Bronchial epithelial cell (primary cell): Measurements from ENCODE around the gene TNRC6C. TPM values are rescaled to one million over a fixed set of nuclear protein-coding genes. Genes with fewer than 3 reads are reported as not detected.
A peak's percentile ranks its signal among the peaks of the same experiment; 100 is the strongest.

Experiments used
- DNase-seq: peaks from one replicate; pipeline ENCODE4 v3.0.0-alpha.2; 2010; ENCODE audit warnings: low read depth
- FAIRE-seq: peaks from 2 replicates; lab custom pipeline; 2011; peaks lifted over from hg19 to GRCh38; lab: Jason Lieb, UNC
- H3K27me3 ChIP-seq: 2 replicates; pipeline ENCODE4 v1.5.1; 2011; ENCODE audit warnings: low read length; ENCODE audit not compliant: control insufficient read depth, insufficient read depth
- H3K36me3 ChIP-seq: 2 replicates; pipeline ENCODE4 v1.5.1; 2011; ENCODE audit warnings: low read length; ENCODE audit not compliant: control insufficient read depth, insufficient read depth
- H3K4me3 ChIP-seq: 2 replicates; pipeline ENCODE4 v1.5.1; 2011; ENCODE audit warnings: mild to moderate bottlenecking, low read depth, low read length, control low read depth
- CTCF ChIP-seq: IDR thresholded peaks from 2 replicates; pipeline ENCODE4 v1.5.1; 2011; ENCODE audit warnings: mild to moderate bottlenecking, moderate library complexity, low read length, control low read depth, inconsistent platforms; ENCODE audit not compliant: insufficient read depth, severe bottlenecking
- total RNA-seq: library from RNA; depleted of rRNA; stranded (reverse); fragments of >200 nt; gene quantifications from 2 replicates; pipeline ENCODE4 v1.2.1, GENCODE V29; 2014

The TNRC6C gene
- total RNA-seq, 1 donor from 2014 or later: 0.79 TPM

GRCh38 chr17:78126895-78127238, 168.4 kb downstream of the TNRC6C start:
- H3K4me3 ChIP-seq: peak overlapping the region; percentile 78

GRCh38 chr17:78127239-78127887, 168.9 kb downstream of the TNRC6C start:
- Histone ChIP-seq H3K4me3 (peak overlapping the region; percentile 78), H3K36me3 (peaks cover 7% of the 10 kb centered on the region), H3K27me3 (no peaks in the 10 kb centered on the region)
- TF ChIP-seq CTCF: no peak
- no peak for FAIRE-seq
- no peak for DNase-seq

More at GRCh38 chr17:78126895-78127238, 168.4 kb downstream of the TNRC6C start:
- no peak for TF ChIP-seq CTCF
- Histone ChIP-seq H3K27me3 (no peaks in the 10 kb centered on the region), H3K36me3 (peaks cover 9% of the 10 kb centered on the region)
- FAIRE-seq: no peak
- DNase-seq: no peak

GRCh38 chr17:78127888-78128550, 169.5 kb downstream of the TNRC6C start:
- DNase-seq: no peak
- H3K4me3 ChIP-seq: peak overlapping the region; percentile 78
- no peak for TF ChIP-seq CTCF
- no peak for FAIRE-seq
- H3K27me3 ChIP-seq: no peaks in the 10 kb centered on the region
- H3K36me3 ChIP-seq: peaks cover 7% of the 10 kb centered on the region

- DNase-seq (no peak), FAIRE-seq (no peak)
- Histone ChIP-seq H3K36me3 (peaks cover 7% of the 10 kb centered on the region), H3K4me3 (peak within 1 kb of the TSS; percentile 78), H3K27me3 (no peaks in the 10 kb centered on the region)
- TF ChIP-seq CTCF: no peak
These were observed 170.2 kb downstream of the TNRC6C start, which contains the start of gene TMC6 for GRCh38 chr17:78128551-78129350. Gene TMC6 (minus strand): TSS chr17:78128755. CDS start chr17:78126832, 1,923 bp downstream.

- DNase-seq (no peak), FAIRE-seq (no peak)
- Histone ChIP-seq H3K36me3 (peaks cover 6% of the 10 kb centered on the region), H3K27me3 (no peaks in the 10 kb centered on the region), H3K4me3 (no peak overlapping the region)
- no peak for TF ChIP-seq CTCF
These were observed 171.0 kb downstream of the TNRC6C start for GRCh38 chr17:78129351-78130089.
